GM12865 (cell line): ENCODE measurements around the gene PPP2R2B.

Source experiments
- DNase-seq: peaks from one replicate; pipeline ENCODE4 v3.0.0; 2010; ENCODE audit warnings: low read depth
- H3K4me3 ChIP-seq: 2 replicates; pipeline ENCODE4 v1.5.1; 2011; ENCODE audit warnings: mild to moderate bottlenecking, low read depth, low read length, control low read depth
- TF ChIP-seq, protein P1 (sequence below): IDR thresholded peaks from 2 replicates; pipeline ENCODE4 v1.5.1; 2011; ENCODE audit warnings: low read length, control low read depth, low read depth, inconsistent platforms; ENCODE audit not compliant: insufficient read depth; ENCODE audit errors: missing control alignments

Gene PPP2R2B

GRCh38 chr5:146878476-146879172 is at the start of gene PPP2R2B:
Gene PPP2R2B, minus strand, starts transcription at chr5:146878757.
- no peak for DNase-seq
- H3K4me3 ChIP-seq = no peak within 1 kb of the TSS
- TF ChIP-seq, protein P1, sequence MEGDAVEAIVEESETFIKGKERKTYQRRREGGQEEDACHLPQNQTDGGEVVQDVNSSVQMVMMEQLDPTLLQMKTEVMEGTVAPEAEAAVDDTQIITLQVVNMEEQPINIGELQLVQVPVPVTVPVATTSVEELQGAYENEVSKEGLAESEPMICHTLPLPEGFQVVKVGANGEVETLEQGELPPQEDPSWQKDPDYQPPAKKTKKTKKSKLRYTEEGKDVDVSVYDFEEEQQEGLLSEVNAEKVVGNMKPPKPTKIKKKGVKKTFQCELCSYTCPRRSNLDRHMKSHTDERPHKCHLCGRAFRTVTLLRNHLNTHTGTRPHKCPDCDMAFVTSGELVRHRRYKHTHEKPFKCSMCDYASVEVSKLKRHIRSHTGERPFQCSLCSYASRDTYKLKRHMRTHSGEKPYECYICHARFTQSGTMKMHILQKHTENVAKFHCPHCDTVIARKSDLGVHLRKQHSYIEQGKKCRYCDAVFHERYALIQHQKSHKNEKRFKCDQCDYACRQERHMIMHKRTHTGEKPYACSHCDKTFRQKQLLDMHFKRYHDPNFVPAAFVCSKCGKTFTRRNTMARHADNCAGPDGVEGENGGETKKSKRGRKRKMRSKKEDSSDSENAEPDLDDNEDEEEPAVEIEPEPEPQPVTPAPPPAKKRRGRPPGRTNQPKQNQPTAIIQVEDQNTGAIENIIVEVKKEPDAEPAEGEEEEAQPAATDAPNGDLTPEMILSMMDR = no peak

DNA sequence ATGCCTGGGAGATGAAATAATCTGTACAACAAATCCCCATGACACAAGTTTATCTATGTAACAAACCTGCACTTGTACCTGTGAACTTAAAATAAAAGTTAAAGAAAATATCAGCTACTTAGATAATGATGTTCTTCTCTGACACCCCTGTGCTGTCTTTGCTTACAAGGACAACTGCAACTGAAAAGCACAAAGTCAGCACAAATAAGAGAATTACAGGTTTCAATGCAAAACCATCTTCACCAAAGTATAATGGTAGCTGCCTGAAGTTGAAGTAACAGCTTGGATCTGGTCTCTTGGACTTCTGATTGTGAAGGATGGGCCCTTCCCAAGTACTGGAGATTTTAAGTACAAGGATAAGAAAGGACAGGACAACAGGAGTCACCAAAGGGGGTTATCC is 45.6 kb upstream of the PPP2R2B start:
- TF ChIP-seq, protein P1 = no peak
- DNase-seq = no peak
- no peak overlapping the region for H3K4me3 ChIP-seq

DNA sequence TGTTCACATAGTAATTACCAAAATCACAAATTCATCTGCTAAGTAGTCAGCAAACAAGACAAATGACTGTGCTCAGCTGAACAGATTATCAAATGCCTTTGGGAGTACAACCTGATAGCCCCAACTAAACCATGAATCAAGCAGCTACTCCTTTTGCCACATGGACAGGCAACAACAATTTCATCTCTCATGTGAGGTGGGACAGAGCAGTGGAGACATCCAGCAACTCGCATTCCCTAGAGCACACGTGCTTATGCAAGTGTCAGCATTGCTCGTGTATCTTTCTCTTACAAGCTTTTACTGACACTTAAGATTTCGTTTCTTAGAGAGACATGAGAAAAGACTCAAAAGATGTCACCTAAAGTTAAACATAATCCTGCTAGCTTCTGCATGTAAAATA is 42.7 kb upstream of the PPP2R2B start:
- TF ChIP-seq, protein P1 = no peak
- no peak for DNase-seq
- H3K4me3 ChIP-seq = no peak overlapping the region

DNA sequence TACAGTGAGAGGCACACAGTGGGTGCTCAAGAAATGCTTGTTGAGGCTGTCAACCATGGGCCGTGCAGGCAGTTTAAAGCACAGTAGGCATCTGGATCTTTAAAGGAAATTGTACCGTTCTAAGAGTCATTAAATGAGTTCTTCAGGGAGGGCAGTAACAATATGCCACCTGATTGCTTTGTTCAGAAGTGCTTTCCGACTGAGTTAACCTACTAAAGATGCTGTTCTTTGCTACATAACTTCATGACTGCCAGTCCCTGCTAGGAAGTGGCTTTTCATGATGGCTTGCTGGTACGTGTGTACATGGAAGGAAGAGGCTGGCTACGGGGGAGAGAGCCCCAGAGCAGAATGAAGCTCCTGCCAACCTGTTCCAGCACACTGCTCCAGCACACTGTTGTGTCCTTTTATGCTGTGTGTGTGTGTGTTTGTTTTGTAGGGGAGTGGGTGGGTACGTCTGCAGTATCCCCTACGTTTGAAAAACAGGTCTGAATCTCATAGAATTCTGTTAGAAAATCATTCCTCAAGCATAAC is 41.9 kb upstream of the PPP2R2B start:
- TF ChIP-seq, protein P1 = no peak
- DNase-seq = no peak

DNA sequence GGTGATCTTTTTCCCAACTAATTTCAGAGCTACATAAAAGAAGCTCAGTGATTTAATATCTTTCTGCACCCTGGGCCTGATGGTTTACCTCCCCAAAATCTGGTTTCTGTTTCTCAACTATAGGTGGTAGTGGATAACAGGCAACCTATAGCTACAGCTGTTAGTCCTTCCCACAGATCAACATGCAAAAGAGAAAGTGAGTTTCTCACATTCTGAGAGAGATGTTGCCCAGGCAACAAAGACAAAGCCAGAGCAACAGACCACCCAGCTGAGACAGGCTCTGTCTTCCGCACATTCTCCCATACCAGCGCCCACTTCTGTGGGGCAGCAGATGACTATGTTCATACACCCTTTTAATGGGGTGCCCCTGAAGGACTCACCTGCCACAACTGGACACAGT is 40.7 kb upstream of the PPP2R2B start:
- no peak overlapping the region for H3K4me3 ChIP-seq
- TF ChIP-seq, protein P1 = no peak
- DNase-seq = no peak

More for the DNA sequence above, 41.9 kb upstream of the PPP2R2B start:
- H3K4me3 ChIP-seq = no peak overlapping the region

DNA sequence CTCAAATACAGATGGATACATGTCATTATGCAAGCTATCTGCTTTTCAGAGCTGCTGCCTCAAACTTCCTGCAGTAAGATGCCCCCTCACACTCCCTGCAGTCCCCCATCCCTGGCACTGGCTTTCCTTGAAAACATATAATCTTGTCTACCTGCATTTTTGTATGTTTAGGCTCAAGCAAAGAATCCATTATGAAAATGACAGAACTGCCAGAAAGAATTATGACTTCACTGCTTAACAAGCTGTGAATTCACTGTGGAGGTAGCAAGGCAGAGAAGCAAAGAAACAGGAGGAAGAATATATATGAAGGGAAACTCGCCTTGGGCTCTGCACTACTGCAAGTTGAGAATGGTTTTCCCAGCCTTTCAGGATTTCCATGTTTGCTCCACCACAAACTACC is 39.4 kb upstream of the PPP2R2B start:
- TF ChIP-seq, protein P1 = no peak
- DNase-seq = no peak
- no peak overlapping the region for H3K4me3 ChIP-seq

DNA sequence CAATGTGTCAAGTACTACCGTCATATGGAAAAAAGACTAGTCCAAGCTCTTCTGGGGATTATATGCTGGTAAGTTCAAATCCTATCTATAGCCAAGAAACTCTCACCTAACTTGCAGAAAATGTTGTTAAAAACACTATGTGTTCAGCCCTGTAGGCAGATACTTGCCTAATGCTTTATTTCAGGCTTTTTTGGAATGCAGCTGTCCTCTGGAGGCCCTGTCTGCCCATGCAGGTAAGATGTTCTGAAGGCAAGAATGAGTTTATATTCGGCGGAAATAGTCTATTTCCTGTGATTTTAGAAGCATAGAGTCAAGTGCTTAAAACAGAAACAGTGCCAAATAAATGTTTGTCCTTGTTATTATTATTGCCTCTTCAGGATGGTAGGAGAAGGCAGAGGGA is 34.3 kb upstream of the PPP2R2B start:
- H3K4me3 ChIP-seq = no peak overlapping the region
- TF ChIP-seq, protein P1 = no peak
- no peak for DNase-seq
